ENCODE results near the gene FAM217B.
A peak's percentile ranks its signal among the peaks of the same experiment; 100 is the strongest.

- TF ChIP-seq EZH2 (optimal IDR thresholded peaks at IDR 0.05; ENCODE audit: low read depth, low read length) (no peak), EZH2phosphoT487 (IDR thresholded peaks at IDR 0.05; ENCODE audit: low read length) (no peak)
- TF ChIP-seq, protein P1, sequence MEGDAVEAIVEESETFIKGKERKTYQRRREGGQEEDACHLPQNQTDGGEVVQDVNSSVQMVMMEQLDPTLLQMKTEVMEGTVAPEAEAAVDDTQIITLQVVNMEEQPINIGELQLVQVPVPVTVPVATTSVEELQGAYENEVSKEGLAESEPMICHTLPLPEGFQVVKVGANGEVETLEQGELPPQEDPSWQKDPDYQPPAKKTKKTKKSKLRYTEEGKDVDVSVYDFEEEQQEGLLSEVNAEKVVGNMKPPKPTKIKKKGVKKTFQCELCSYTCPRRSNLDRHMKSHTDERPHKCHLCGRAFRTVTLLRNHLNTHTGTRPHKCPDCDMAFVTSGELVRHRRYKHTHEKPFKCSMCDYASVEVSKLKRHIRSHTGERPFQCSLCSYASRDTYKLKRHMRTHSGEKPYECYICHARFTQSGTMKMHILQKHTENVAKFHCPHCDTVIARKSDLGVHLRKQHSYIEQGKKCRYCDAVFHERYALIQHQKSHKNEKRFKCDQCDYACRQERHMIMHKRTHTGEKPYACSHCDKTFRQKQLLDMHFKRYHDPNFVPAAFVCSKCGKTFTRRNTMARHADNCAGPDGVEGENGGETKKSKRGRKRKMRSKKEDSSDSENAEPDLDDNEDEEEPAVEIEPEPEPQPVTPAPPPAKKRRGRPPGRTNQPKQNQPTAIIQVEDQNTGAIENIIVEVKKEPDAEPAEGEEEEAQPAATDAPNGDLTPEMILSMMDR (IDR thresholded peaks at IDR 0.05; ENCODE audit: low read length) = peak; percentile 61
Measured at GRCh38 chr20:59948828-59949720, 8.9 kb downstream of the FAM217B start.

Measured in MM.1S (cell line).